ENCODE measurements around the gene SAMD1. TPM values are rescaled to one million over a fixed set of nuclear protein-coding genes. Genes with fewer than 3 reads are reported as not detected.

Gene SAMD1
- total and polyA plus RNA-seq, 2 of the 13 experiments (the other 11 are each of a cell fraction or from before 2014, with no cell fraction given): 17.5 to 45.0 TPM

DNA sequence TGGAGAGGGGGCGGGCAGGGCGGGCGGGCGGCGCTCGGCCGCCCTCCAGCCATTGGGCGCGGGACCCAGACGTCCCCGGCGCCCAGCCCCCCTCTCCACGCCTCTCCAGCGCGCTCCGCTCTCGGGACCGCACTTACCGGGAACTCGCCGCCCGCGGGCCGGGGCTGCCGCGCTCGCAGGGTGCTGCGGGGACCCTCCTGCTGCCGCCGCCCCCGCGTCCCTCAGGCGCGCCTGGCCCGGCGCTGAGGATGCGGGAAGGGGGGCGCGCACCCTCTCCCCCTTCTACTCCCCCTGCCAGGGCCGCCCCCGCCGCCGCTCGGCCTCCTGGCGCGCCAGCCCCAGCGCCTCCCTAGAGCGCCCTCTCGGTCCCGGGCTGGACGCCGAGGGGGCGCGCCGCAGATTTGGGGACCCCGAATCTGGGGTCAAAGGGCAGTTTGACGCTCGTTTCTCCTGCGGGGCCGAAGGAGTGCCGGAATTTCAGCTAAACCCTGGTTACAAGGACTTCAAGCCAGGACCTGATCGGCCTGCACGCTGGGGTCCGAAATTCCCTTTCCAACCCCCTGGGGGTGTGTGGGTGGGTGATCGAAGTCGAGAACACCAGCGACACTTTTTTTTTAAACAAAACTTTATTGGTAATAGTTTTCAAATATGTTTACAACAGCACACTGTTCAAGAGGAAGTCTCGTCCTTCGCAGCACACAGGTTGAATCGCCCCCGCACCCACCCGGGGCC lies 696 bp upstream of the SAMD1 start (continued):
- TF ChIP-seq, protein P1, sequence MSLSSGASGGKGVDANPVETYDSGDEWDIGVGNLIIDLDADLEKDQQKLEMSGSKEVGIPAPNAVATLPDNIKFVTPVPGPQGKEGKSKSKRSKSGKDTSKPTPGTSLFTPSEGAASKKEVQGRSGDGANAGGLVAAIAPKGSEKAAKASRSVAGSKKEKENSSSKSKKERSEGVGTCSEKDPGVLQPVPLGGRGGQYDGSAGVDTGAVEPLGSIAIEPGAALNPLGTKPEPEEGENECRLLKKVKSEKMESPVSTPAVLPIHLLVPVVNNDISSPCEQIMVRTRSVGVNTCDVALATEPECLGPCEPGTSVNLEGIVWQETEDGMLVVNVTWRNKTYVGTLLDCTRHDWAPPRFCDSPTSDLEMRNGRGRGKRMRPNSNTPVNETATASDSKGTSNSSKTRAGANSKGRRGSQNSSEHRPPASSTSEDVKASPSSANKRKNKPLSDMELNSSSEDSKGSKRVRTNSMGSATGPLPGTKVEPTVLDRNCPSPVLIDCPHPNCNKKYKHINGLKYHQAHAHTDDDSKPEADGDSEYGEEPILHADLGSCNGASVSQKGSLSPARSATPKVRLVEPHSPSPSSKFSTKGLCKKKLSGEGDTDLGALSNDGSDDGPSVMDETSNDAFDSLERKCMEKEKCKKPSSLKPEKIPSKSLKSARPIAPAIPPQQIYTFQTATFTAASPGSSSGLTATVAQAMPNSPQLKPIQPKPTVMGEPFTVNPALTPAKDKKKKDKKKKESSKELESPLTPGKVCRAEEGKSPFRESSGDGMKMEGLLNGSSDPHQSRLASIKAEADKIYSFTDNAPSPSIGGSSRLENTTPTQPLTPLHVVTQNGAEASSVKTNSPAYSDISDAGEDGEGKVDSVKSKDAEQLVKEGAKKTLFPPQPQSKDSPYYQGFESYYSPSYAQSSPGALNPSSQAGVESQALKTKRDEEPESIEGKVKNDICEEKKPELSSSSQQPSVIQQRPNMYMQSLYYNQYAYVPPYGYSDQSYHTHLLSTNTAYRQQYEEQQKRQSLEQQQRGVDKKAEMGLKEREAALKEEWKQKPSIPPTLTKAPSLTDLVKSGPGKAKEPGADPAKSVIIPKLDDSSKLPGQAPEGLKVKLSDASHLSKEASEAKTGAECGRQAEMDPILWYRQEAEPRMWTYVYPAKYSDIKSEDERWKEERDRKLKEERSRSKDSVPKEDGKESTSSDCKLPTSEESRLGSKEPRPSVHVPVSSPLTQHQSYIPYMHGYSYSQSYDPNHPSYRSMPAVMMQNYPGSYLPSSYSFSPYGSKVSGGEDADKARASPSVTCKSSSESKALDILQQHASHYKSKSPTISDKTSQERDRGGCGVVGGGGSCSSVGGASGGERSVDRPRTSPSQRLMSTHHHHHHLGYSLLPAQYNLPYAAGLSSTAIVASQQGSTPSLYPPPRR (CRISPR knock-in tag; IDR thresholded peaks at IDR 0.05; ENCODE audit: borderline replicate concordance): peak; percentile 23; the same call in 1 of the 2 replicates
- TF ChIP-seq, protein P2, sequence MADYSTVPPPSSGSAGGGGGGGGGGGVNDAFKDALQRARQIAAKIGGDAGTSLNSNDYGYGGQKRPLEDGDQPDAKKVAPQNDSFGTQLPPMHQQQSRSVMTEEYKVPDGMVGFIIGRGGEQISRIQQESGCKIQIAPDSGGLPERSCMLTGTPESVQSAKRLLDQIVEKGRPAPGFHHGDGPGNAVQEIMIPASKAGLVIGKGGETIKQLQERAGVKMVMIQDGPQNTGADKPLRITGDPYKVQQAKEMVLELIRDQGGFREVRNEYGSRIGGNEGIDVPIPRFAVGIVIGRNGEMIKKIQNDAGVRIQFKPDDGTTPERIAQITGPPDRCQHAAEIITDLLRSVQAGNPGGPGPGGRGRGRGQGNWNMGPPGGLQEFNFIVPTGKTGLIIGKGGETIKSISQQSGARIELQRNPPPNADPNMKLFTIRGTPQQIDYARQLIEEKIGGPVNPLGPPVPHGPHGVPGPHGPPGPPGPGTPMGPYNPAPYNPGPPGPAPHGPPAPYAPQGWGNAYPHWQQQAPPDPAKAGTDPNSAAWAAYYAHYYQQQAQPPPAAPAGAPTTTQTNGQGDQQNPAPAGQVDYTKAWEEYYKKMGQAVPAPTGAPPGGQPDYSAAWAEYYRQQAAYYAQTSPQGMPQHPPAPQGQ (CRISPR knock-in tag; IDR thresholded peaks at IDR 0.05; ENCODE audit: borderline replicate concordance): no peak
- TF ChIP-seq RARG (CRISPR knock-in tag; IDR thresholded peaks at IDR 0.05; ENCODE audit: low read depth) (no peak), ZFY (CRISPR knock-in tag; IDR thresholded peaks at IDR 0.05) (peak; percentile 64; the same call in 1 of the 2 replicates), AGO2 (optimal IDR thresholded peaks at IDR 0.05; ENCODE audit: low read depth, low read length) (peak; percentile 85), HOXD1 (CRISPR knock-in tag; IDR thresholded peaks at IDR 0.05) (0 out of 2 replicates have a peak, but pooled peaks have one; percentile 12), ZNF34 (CRISPR knock-in tag; IDR thresholded peaks at IDR 0.05; ENCODE audit: borderline replicate concordance) (0 out of 2 replicates have a peak, but pooled peaks have one; percentile 39), ZNF607 (CRISPR knock-in tag; IDR thresholded peaks at IDR 0.05; ENCODE audit: borderline replicate concordance) (no peak), PHF8 (CRISPR knock-in tag; IDR thresholded peaks at IDR 0.05) (peak; percentile 61)
- TF ChIP-seq, protein P3, sequence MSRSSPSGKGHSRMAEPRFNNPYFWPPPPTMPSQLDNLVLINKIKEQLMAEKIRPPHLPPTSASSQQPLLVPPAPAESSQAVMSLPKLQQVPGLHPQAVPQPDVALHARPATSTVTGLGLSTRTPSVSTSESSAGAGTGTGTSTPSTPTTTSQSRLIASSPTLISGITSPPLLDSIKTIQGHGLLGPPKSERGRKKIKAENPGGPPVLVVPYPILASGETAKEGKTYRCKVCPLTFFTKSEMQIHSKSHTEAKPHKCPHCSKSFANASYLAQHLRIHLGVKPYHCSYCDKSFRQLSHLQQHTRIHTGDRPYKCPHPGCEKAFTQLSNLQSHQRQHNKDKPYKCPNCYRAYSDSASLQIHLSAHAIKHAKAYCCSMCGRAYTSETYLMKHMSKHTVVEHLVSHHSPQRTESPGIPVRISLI (CRISPR knock-in tag; IDR thresholded peaks at IDR 0.05; ENCODE audit: borderline replicate concordance): peak; percentile 92
- TF ChIP-seq, protein P4, sequence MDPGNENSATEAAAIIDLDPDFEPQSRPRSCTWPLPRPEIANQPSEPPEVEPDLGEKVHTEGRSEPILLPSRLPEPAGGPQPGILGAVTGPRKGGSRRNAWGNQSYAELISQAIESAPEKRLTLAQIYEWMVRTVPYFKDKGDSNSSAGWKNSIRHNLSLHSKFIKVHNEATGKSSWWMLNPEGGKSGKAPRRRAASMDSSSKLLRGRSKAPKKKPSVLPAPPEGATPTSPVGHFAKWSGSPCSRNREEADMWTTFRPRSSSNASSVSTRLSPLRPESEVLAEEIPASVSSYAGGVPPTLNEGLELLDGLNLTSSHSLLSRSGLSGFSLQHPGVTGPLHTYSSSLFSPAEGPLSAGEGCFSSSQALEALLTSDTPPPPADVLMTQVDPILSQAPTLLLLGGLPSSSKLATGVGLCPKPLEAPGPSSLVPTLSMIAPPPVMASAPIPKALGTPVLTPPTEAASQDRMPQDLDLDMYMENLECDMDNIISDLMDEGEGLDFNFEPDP (CRISPR knock-in tag; conservative IDR thresholded peaks at IDR 0.05): no peak
- TF ChIP-seq, protein P5, sequence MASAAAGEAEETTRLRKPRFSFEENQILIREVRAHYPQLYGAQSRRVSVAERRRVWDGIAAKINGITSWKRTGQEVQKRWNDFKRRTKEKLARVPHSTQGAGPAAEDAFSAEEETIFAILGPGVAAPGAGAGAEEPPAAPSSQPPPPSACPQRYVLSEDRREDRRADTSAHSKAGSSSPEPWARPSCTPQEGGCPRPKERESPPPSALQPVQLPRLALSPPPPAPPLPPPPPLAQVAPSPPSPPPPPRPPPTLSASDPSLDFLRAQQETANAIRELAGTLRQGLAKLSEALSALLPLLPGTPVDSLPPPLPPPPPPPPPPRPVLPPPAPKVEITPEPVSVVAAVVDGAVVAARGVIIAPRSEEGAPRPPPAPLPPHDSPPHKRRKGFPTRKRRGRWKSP (CRISPR knock-in tag; IDR thresholded peaks at IDR 0.05): peak; percentile 54; the same call in 1 of the 2 replicates
- TF ChIP-seq, protein P6, sequence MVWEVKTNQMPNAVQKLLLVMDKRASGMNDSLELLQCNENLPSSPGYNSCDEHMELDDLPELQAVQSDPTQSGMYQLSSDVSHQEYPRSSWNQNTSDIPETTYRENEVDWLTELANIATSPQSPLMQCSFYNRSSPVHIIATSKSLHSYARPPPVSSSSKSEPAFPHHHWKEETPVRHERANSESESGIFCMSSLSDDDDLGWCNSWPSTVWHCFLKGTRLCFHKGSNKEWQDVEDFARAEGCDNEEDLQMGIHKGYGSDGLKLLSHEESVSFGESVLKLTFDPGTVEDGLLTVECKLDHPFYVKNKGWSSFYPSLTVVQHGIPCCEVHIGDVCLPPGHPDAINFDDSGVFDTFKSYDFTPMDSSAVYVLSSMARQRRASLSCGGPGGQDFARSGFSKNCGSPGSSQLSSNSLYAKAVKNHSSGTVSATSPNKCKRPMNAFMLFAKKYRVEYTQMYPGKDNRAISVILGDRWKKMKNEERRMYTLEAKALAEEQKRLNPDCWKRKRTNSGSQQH (CRISPR knock-in tag; IDR thresholded peaks at IDR 0.05; ENCODE audit: low read depth): no peak
